GM18519 (cell line): ENCODE data around the gene ARL10.

Source experiments
- ATAC-seq: cut with Tn5 transposase; IDR thresholded peaks from one replicate; pipeline ENCODE4 v1.9.1; 2021; ENCODE audit warnings: mild to moderate bottlenecking, moderate library complexity; ENCODE audit not compliant: unreplicated experiment, low FRiP score

The ARL10 gene

GRCh38 chr5:176408590-176408989, 43.3 kb downstream of the ARL10 start:
- ATAC-seq, result no peak

DNA sequence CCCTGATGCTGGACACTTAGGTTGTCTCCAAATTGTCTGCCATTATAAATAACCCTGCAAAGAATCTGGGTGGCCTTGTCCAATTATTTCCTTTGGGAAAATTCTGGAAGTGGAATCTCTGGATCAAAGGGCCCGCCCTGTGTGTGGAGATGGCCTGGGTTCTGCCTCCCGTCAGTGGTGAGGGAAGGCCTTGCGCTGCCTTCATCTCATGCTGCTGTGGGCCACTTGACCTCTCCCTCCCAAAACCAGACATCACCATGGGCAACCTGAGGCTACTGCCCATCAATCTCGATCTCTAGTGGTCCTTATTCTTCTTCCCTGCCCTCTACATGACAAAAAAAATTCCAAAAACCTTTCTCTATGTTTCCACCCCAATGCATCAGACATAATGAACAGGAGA, 44.5 kb downstream of the ARL10 start:
- no peak for ATAC-seq

- no peak for ATAC-seq
Measured at GRCh38 chr5:176410486-176411180, 45.3 kb downstream of the ARL10 start.

- no peak for ATAC-seq
Measured at GRCh38 chr5:176412517-176413254, 47.4 kb downstream of the ARL10 start.

DNA sequence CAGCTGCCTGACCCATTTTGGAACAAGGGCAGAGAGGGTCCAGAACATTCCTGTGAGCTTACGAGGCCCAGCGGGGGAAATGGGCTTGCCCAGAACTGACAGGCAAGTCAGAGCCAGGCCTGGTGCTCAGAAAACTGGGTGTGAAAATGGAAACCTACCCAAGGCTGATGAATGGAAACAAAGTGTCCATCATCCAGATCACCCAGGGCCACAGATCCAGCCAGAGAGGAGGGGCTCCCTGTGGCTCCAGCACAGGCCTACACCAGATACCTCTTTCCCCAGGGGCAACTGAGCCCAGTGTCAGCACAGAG, 47.9 kb downstream of the ARL10 start:
- no peak for ATAC-seq

DNA sequence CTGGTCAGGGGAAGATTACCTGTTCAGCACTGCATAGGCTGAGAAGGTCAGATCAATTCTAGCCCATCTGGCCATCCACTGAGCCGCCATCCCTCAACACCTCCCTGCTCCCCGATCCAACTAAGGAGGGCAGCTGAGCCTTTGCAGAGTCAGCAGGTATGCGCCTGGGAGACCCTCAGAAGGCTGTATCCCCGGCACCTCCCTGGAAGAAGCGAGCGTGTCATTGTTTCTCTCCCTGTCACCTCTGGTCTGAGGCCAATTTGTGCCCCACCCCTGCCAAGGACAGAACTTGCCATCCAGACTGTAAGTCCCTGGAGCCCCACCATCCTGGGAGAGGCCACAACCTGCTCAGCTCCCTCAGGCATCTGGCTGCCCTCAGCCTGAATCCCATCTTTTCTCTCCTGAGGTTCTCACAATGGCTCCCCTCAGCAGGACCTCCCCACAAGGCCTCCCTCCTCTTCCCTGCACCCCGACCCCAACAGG, 48.5 kb downstream of the ARL10 start:
- ATAC-seq, result no peak

DNA sequence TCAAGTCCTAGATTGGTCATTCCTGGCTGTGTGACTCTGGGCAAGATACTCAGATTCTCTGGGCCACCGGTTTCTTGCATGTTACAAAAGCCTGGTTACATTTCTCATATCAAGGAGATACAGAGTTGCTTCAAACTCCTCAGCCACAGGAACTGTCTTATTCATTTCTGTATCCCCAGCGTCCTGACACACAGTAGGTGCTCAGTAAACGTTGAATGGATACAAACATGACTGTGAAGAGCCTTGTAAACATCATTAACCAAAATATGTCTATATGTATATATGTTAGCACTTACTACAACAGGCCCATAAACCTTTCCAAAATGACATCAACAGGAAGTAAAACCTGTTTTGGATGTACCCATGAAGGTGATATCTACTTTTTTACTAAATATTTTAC, 49.4 kb downstream of the ARL10 start:
- no peak for ATAC-seq

- no peak for ATAC-seq
Measured at GRCh38 chr5:176415240-176415951, 50.1 kb downstream of the ARL10 start.

- peak; percentile 83 for ATAC-seq
Measured at GRCh38 chr5:176415952-176416924, 51.0 kb downstream of the ARL10 start, which contains the start of gene CLTB. Gene CLTB, minus strand, starts transcription at chr5:176416539. Its CDS starts 176 bp downstream, at chr5:176416363.

DNA sequence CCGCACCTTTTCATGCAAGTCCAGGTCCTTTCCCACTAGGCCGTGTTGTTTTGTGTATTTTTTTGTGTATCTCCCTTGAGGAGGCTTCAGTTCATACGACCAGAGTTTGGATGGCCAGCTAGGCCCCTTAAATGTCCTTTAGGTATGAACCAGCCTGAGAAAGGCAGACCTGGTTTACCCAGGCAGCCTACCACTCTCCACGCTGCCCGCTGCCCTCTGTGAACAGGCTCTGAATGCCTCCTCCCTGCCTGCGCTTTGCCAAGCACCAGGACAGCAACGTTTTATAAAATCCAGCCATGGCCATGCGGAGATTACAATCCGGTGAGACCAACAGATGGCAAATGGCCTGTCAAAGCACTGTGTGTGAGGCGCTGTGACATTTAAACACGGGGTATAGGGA, 51.7 kb downstream of the ARL10 start:
- no peak for ATAC-seq

DNA sequence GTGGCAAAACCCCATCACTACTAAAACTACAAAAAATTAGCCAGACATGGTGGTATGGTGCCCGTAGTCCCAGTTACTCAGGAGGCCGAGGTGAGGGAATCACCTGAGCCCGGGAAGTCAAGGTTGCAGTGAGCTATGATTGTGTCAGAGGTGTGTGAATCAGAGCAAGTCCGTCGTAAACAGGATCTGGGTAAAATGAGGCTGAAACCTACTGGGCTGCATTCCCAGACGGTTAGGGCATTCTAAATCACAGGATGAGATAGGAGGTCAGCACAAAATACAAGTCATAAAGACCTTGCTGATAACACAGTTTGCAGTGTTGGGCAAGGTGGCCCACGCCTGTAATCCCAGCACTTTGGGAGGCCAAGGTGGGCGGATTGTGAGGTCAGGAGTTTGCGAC, 53.0 kb downstream of the ARL10 start:
- no peak for ATAC-seq

DNA sequence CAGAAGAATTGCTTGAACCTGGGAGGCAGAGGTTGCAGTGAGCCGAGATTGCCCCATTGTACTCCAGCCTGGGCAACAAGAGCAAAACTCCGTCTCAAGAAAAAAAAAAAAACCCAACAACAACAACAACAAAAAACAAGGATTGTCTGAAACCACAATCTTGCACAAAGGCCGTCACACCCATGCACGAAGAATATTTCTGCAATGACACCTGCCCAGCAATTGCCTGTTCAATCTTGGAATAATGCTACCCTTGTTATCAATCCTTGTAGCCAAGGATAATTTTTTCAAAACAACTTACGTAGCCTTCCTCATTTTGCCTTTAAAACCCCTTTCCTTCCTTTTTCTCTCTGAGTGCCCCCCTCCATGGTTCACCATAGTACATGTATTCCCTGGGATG, 54.8 kb downstream of the ARL10 start:
- ATAC-seq, result no peak

- no peak for ATAC-seq
Measured at GRCh38 chr5:176420972-176421544, 55.8 kb downstream of the ARL10 start.

- ATAC-seq, result no peak
Measured at GRCh38 chr5:176424181-176424580, 58.9 kb downstream of the ARL10 start.

- no peak for ATAC-seq
Measured at GRCh38 chr5:176425138-176425537, 59.9 kb downstream of the ARL10 start.

DNA sequence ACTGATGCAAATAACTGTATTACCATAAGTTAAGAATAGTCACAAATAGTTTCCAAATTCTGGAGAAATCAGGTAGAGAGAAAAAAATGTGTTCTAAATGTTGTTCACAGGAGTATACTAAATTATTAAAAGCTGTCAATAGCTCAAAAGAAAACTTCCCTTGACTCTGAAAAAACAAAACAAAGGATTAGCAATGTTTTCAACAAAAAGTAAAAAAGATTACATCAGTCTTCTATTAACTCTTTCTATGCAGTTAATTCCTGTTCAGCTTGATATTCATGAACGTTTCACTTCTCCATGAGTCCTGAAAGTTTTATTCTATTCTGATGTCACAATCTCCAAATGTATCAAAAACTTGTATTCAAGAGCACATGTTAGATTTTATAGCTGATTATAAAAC, 60.5 kb downstream of the ARL10 start:
- no peak for ATAC-seq

GRCh38 chr5:176426876-176427275, 61.6 kb downstream of the ARL10 start:
- no peak for ATAC-seq

GRCh38 chr5:176427971-176428370, 62.7 kb downstream of the ARL10 start:
- ATAC-seq, result no peak

GRCh38 chr5:176429972-176430371, 64.7 kb downstream of the ARL10 start:
- ATAC-seq, result no peak
